Neural progenitor cell (in vitro differentiated cells): ENCODE measurements around the gene CTH. TPM values are rescaled to one million over a fixed set of nuclear protein-coding genes. Genes with fewer than 3 reads are reported as not detected.

Source experiments
- DNase-seq: peaks from one replicate; pipeline ENCODE4 v3.0.0-alpha.2; 2016; ENCODE audit warnings: low spot score
- H2AFZ ChIP-seq: fragments of 200-600 bp; sonication (generic); replicated peaks from 2 replicates; pipeline ENCODE4 v1.6.1; 2016; ENCODE audit warnings: antibody characterized with exemption
- H3F3A ChIP-seq: fragments of 200-600 bp; sonication (generic); 2 replicates; pipeline ENCODE4 v1.6.1; 2016; ENCODE audit warnings: antibody characterized with exemption, low read depth
- H3K27ac ChIP-seq: fragments of 200-600 bp; sonication (generic); 2 replicates; pipeline ENCODE4 v1.5.1; 2016; ENCODE audit warnings: mild to moderate bottlenecking
- H3K27me3 ChIP-seq: fragments of 200-600 bp; sonication (generic); 2 replicates; pipeline ENCODE4 v1.6.1; 2016; ENCODE audit warnings: mild to moderate bottlenecking, moderate library complexity
- H3K36me3 ChIP-seq: fragments of 200-600 bp; sonication (generic); 2 replicates; pipeline ENCODE4 v1.5.1; 2016
- H3K4me1 ChIP-seq: fragments of 200-600 bp; sonication (generic); 2 replicates; pipeline ENCODE4 v1.6.1; 2016; ENCODE audit warnings: mixed run types
- H3K4me2 ChIP-seq: fragments of 200-600 bp; sonication (generic); 2 replicates; pipeline ENCODE4 v1.6.1; 2016
- H3K4me3 ChIP-seq: fragments of 200-600 bp; sonication (generic); 2 replicates; pipeline ENCODE4 v1.5.1; 2016
- H3K79me2 ChIP-seq: fragments of 200-600 bp; sonication (generic); 2 replicates; pipeline ENCODE4 v1.6.1; 2016; ENCODE audit warnings: low read depth
- H3K9ac ChIP-seq: fragments of 200-600 bp; sonication (generic); 2 replicates; pipeline ENCODE4 v1.6.1; 2016
- H3K9me3 ChIP-seq: fragments of 200-600 bp; sonication (generic); 2 replicates; pipeline ENCODE4 v1.5.1; 2016; ENCODE audit warnings: low read depth
- H4K20me1 ChIP-seq: fragments of 200-600 bp; sonication (generic); 2 replicates; pipeline ENCODE4 v1.6.1; 2016; ENCODE audit warnings: low read depth
- H3K27ac Mint-ChIP-seq: 3 replicates; pipeline ENCODE4 v1.8.0; 2021; ENCODE audit warnings: mixed read lengths
- H3K27me3 Mint-ChIP-seq: 2 replicates; pipeline ENCODE4 v1.8.0; 2022; ENCODE audit warnings: low read depth, mild to moderate bottlenecking, inconsistent platforms, moderate library complexity, mixed read lengths; ENCODE audit not compliant: insufficient read depth
- H3K36me3 Mint-ChIP-seq: 3 replicates; pipeline ENCODE4 v1.8.0; 2021; ENCODE audit warnings: mixed read lengths
- H3K4me1 Mint-ChIP-seq: 3 replicates; pipeline ENCODE4 v1.8.0; 2021; ENCODE audit warnings: mixed read lengths
- H3K4me3 Mint-ChIP-seq: 3 replicates; pipeline ENCODE4 v1.8.0; 2021; ENCODE audit warnings: mild to moderate bottlenecking, moderate library complexity, mixed read lengths
- H3K9me3 Mint-ChIP-seq: 3 replicates; pipeline ENCODE4 v1.8.0; 2020; ENCODE audit warnings: mixed read lengths
- EZH2 ChIP-seq: fragments of 200-600 bp; sonication (generic); IDR thresholded peaks from 2 replicates; pipeline ENCODE4 v1.6.1; 2017; ENCODE audit warnings: antibody characterized with exemption, mild to moderate bottlenecking, moderate library complexity
- EZH2phosphoT487 ChIP-seq: fragments of 200-600 bp; sonication (generic); IDR thresholded peaks from 2 replicates; pipeline ENCODE4 v1.6.1; 2017; ENCODE audit warnings: antibody characterized with exemption
- total RNA-seq: library from RNA; depleted of rRNA; stranded (reverse); fragments of >200 nt; gene quantifications from 2 replicates; pipeline ENCODE4 v1.2.3, GENCODE V29; 2015; ENCODE audit warnings: low replicate concordance
- TF ChIP-seq, protein P1 (sequence below): fragments of 200-600 bp; sonication (generic); IDR thresholded peaks from 2 replicates; pipeline ENCODE4 v1.5.1; 2017; ENCODE audit warnings: antibody characterized with exemption, mild to moderate bottlenecking

Gene CTH
- total RNA-seq, 1 donor from 2014 or later = 16.0 TPM

DNA sequence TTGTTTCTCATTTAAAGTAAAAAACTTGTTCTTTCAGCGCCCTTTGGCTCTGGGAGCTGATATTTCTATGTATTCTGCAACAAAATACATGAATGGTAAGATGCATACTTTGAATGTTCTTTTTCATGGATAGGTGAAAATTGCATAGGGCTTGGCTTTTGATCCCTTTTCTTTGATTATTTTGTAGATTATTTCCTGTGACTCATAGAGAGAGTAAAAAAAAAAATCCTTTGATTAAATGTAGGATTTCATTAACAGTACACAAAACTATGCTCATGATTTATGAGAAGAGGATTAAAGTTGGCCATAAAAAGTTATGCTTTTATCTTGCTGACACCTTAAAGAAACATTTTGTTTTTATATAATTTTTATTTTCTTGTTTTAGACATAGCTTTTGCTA, 18.7 kb downstream of the CTH start:
- Histone ChIP-seq H2AFZ (no peak overlapping the region), H3F3A (no peaks in the 10 kb centered on the region), H3K27ac (no peak overlapping the region), H3K9ac (no peak overlapping the region), H3K79me2 (no peaks in the 10 kb centered on the region), H3K4me3 (no peak overlapping the region), H4K20me1 (no peaks in the 10 kb centered on the region), H3K27me3 (no peaks in the 10 kb centered on the region), H3K4me2 (no peak overlapping the region), H3K36me3 (no peaks in the 10 kb centered on the region), H3K9me3 (no peaks in the 10 kb centered on the region), H3K4me1 (no peaks in the 10 kb centered on the region)
- Mint-ChIP-seq H3K27ac (no peak overlapping the region), H3K4me1 (peaks cover 12% of the 10 kb centered on the region), H3K9me3 (no peaks in the 10 kb centered on the region), H3K4me3 (no peak overlapping the region), H3K36me3 (peaks cover 19% of the 10 kb centered on the region), H3K27me3 (peaks cover 2% of the 10 kb centered on the region)
- DNase-seq = no peak
- TF ChIP-seq EZH2 = no peak
- TF ChIP-seq EZH2phosphoT487 = no peak
- TF ChIP-seq, protein P1, sequence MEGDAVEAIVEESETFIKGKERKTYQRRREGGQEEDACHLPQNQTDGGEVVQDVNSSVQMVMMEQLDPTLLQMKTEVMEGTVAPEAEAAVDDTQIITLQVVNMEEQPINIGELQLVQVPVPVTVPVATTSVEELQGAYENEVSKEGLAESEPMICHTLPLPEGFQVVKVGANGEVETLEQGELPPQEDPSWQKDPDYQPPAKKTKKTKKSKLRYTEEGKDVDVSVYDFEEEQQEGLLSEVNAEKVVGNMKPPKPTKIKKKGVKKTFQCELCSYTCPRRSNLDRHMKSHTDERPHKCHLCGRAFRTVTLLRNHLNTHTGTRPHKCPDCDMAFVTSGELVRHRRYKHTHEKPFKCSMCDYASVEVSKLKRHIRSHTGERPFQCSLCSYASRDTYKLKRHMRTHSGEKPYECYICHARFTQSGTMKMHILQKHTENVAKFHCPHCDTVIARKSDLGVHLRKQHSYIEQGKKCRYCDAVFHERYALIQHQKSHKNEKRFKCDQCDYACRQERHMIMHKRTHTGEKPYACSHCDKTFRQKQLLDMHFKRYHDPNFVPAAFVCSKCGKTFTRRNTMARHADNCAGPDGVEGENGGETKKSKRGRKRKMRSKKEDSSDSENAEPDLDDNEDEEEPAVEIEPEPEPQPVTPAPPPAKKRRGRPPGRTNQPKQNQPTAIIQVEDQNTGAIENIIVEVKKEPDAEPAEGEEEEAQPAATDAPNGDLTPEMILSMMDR = no peak

DNA sequence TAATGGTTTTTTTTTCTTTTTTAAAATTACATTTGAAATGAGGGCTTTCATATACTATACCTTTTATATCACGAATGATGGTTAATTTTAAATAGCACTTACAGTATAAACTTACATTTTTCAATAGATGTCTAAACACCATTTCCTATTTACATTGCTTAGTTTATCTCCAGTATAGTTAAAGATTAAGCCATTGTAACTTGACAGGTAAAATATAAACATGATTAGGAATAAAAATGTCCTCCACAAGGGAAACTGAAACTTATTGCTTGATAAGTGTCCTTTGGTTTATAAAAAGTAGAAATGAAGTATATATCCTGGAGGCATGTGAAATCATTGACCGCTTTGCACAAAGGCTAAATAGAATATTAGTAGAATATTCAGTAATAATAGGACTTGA, 20.2 kb downstream of the CTH start:
- H3K27me3 Mint-ChIP-seq = peaks cover 2% of the 10 kb centered on the region
- Histone ChIP-seq H2AFZ (no peak overlapping the region), H3F3A (no peaks in the 10 kb centered on the region), H3K27ac (no peak overlapping the region), H3K36me3 (no peaks in the 10 kb centered on the region), H3K4me1 (no peaks in the 10 kb centered on the region), H3K79me2 (no peaks in the 10 kb centered on the region), H3K27me3 (no peaks in the 10 kb centered on the region), H3K9ac (no peak overlapping the region), H3K4me3 (no peak overlapping the region), H4K20me1 (no peaks in the 10 kb centered on the region), H3K4me2 (no peak overlapping the region), H3K9me3 (no peaks in the 10 kb centered on the region)
- H3K4me3 Mint-ChIP-seq = no peak overlapping the region
- DNase-seq = no peak
- H3K9me3 Mint-ChIP-seq = no peaks in the 10 kb centered on the region
- H3K27ac Mint-ChIP-seq = no peak overlapping the region
- H3K36me3 Mint-ChIP-seq = peaks cover 19% of the 10 kb centered on the region
- H3K4me1 Mint-ChIP-seq = peaks cover 12% of the 10 kb centered on the region
- TF ChIP-seq EZH2 (no peak), EZH2phosphoT487 (no peak)
- TF ChIP-seq, protein P1 = no peak

DNA sequence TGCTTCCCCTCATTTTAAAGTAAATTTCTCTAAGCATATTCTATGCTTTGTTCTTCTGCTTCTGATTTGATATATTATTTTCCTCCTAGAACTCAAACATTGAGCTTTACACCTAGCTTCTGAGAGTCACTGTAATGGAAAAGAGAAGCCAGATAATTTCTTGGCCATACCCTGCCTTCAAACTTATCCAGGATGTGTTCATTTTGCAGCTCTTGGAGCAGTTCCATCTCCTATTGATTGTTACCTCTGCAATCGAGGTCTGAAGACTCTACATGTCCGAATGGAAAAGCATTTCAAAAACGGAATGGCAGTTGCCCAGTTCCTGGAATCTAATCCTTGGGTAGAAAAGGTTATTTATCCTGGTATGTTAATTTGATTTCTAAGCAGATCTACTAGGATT, 20.8 kb downstream of the CTH start:
- H3K79me2 ChIP-seq = no peaks in the 10 kb centered on the region
- H3K4me3 ChIP-seq = no peak overlapping the region
- H3K4me1 ChIP-seq = no peaks in the 10 kb centered on the region
- TF ChIP-seq EZH2 (no peak), EZH2phosphoT487 (no peak)
- TF ChIP-seq, protein P1 = no peak
- H4K20me1 ChIP-seq = no peaks in the 10 kb centered on the region
- H2AFZ ChIP-seq = no peak overlapping the region
- H3K27me3 Mint-ChIP-seq = peaks cover 2% of the 10 kb centered on the region
- no peak overlapping the region for H3K27ac Mint-ChIP-seq
- no peak overlapping the region for H3K4me3 Mint-ChIP-seq
- H3K9me3 Mint-ChIP-seq = no peaks in the 10 kb centered on the region
- no peaks in the 10 kb centered on the region for H3K36me3 ChIP-seq
- H3K4me1 Mint-ChIP-seq = peaks cover 12% of the 10 kb centered on the region
- H3K27me3 ChIP-seq = no peaks in the 10 kb centered on the region
- H3K9ac ChIP-seq = no peak overlapping the region
- H3K4me2 ChIP-seq = no peak overlapping the region
- H3K9me3 ChIP-seq = no peaks in the 10 kb centered on the region
- no peak overlapping the region for H3K27ac ChIP-seq
- H3K36me3 Mint-ChIP-seq = peaks cover 21% of the 10 kb centered on the region
- DNase-seq = no peak
- H3F3A ChIP-seq = no peaks in the 10 kb centered on the region
